Stimulated activated CD4-positive, alpha-beta T cell treated with anti-CD3 and anti-CD28 coated beads, Interleukin-15, amount 100 ng/mL, for 24 hours (primary cell): ENCODE data around the gene AQP12B.
"Not testable (repeated sequence)": the region's sequence is repeated elsewhere in the genome, so short reads cannot be mapped to it uniquely, and the experiment has no call there.

Experiments
- DNase-seq: peaks from one replicate; pipeline ENCODE4 v3.0.0-alpha.2; 2020

Gene AQP12B

GRCh38 chr2:240683329-240683979, 769 bp upstream of the AQP12B start:
- not testable (repeated sequence) for DNase-seq

GRCh38 chr2:240680185-240680584, 2.5 kb downstream of the AQP12B start:
- not testable (repeated sequence) for DNase-seq

GRCh38 chr2:240678909-240679308, 3.8 kb downstream of the AQP12B start:
- DNase-seq: not testable (repeated sequence)

GRCh38 chr2:240678043-240678442, 4.6 kb downstream of the AQP12B start:
- not testable (repeated sequence) for DNase-seq

- DNase-seq: not testable (repeated sequence)
Observed at GRCh38 chr2:240675345-240675744, 7.3 kb downstream of the AQP12B start.

GRCh38 chr2:240674461-240675184, 8.1 kb downstream of the AQP12B start:
- DNase-seq: not testable (repeated sequence)

GRCh38 chr2:240672701-240673190, 9.9 kb downstream of the AQP12B start:
- DNase-seq: no peak

GRCh38 chr2:240672076-240672700, 10.5 kb downstream of the AQP12B start:
- DNase-seq: no peak

GRCh38 chr2:240670950-240671349, 11.7 kb downstream of the AQP12B start:
- no peak for DNase-seq

- DNase-seq: no peak
Observed at GRCh38 chr2:240670402-240670801, 12.3 kb downstream of the AQP12B start.

- no peak for DNase-seq
Observed at GRCh38 chr2:240664622-240665021, 18.1 kb downstream of the AQP12B start.

GRCh38 chr2:240663546-240664190, 19.0 kb downstream of the AQP12B start:
- no peak for DNase-seq

GRCh38 chr2:240662681-240663080, 20.0 kb downstream of the AQP12B start:
- DNase-seq: no peak

- not testable (repeated sequence) for DNase-seq
Observed at GRCh38 chr2:240659883-240660282, 22.8 kb downstream of the AQP12B start.

GRCh38 chr2:240655931-240656886, 26.5 kb downstream of the AQP12B start:
- no peak for DNase-seq

- no peak for DNase-seq
Observed at GRCh38 chr2:240651185-240651584, 31.5 kb downstream of the AQP12B start.

GRCh38 chr2:240650254-240650965, 32.3 kb downstream of the AQP12B start:
- DNase-seq: no peak

GRCh38 chr2:240649331-240649730, 33.4 kb downstream of the AQP12B start:
- DNase-seq: no peak

GRCh38 chr2:240648650-240649275, 33.9 kb downstream of the AQP12B start:
- DNase-seq: no peak

GRCh38 chr2:240648155-240648649, 34.5 kb downstream of the AQP12B start:
- DNase-seq: no peak
